GM12891 (cell line): ENCODE results near the gene EPB41L1.

Experiments used
- POLR2A ChIP-seq: IDR thresholded peaks from 2 replicates; pipeline ENCODE4 v1.6.1; 2011; ENCODE audit warnings: low read depth, low read length, control low read depth
- POLR2AphosphoS5 ChIP-seq: IDR thresholded peaks from 2 replicates; pipeline ENCODE4 v1.6.1; 2011; ENCODE audit warnings: low read depth, low read length, control low read depth
- SPI1 ChIP-seq: IDR thresholded peaks from 2 replicates; pipeline ENCODE4 v1.6.1; 2011; ENCODE audit warnings: low read depth, low read length, control low read depth
- TAF1 ChIP-seq: IDR thresholded peaks from 2 replicates; pipeline ENCODE4 v1.6.1; 2011; ENCODE audit warnings: low read depth, low read length, control low read depth

DNA sequence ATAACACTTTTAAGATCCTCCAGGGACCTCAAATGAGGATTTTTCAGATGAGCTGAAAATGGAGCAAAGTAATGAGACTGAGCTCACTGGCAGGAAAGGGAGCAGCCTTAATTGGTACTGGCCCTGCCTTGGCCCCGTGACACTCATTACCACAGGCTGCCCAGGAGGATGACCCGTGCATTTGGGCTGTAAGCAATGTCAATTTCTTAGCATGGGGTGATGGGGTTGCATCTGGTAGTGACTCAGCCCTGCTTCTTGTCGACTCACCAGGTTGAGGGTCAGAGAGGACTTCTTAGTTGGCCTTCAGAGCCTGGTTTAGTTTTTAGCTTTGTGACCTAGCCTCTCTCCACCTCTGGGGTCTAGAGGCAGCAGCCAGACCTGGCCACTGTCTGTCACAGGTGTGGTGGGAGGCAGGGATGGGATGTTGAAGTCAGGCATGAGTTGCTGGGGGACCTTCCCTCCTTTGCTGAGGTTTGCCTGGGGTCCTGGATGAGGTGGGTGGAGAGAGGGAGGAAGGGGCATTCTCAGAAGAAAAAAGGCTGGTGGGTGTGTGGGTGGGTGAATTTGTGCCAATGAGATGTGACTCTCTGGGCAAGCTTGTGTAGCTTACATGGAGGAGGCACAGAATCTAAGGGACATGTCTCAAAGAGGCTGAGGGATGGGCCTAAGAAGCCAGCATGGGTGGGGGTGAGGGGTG lies 25.9 kb upstream of the EPB41L1 start:
- TF ChIP-seq POLR2AphosphoS5 (no peak), POLR2A (no peak), SPI1 (no peak), TAF1 (no peak)
